Germinal center (tissue), 1 donor: Measurements from ENCODE around the gene LYST.
A peak's percentile ranks its signal among the peaks of the same experiment; 100 is the strongest.
"Not testable (repeated sequence)": the region's sequence is repeated elsewhere in the genome, so short reads cannot be mapped to it uniquely, and the experiment has no call there.

Experiments
- DNase-seq: peaks from one replicate; pipeline ENCODE4 v3.0.0; 2012; ENCODE audit warnings: mixed read lengths, low spot score

Gene LYST

GRCh38 chr1:235857756-235858155 is 8.9 kb downstream of the LYST start:
- DNase-seq: no peak

GRCh38 chr1:235855811-235856429 is 10.8 kb downstream of the LYST start:
- DNase-seq: no peak

GRCh38 chr1:235854347-235854746 is 12.4 kb downstream of the LYST start:
- DNase-seq: no peak

GRCh38 chr1:235853653-235854052 is 13.1 kb downstream of the LYST start:
- DNase-seq: no peak

GRCh38 chr1:235852887-235853286 is 13.8 kb downstream of the LYST start:
- no peak for DNase-seq

GRCh38 chr1:235851939-235852338 is 14.8 kb downstream of the LYST start:
- DNase-seq: no peak

GRCh38 chr1:235848251-235848650 is 18.5 kb downstream of the LYST start:
- not testable (repeated sequence) for DNase-seq

GRCh38 chr1:235845656-235846107 is 21.0 kb downstream of the LYST start:
- not testable (repeated sequence) for DNase-seq

- no peak for DNase-seq
These were observed 21.9 kb downstream of the LYST start for GRCh38 chr1:235844776-235845175.

GRCh38 chr1:235843461-235843961 is 23.2 kb downstream of the LYST start:
- DNase-seq: peak; percentile 14

GRCh38 chr1:235841938-235842545 is 24.7 kb downstream of the LYST start:
- no peak for DNase-seq

- no peak for DNase-seq
These were observed 28.7 kb downstream of the LYST start for GRCh38 chr1:235838021-235838420.

GRCh38 chr1:235835226-235835625 is 31.5 kb downstream of the LYST start:
- no peak for DNase-seq

GRCh38 chr1:235834620-235835019 is 32.1 kb downstream of the LYST start:
- DNase-seq: no peak

GRCh38 chr1:235832011-235832410 is 34.7 kb downstream of the LYST start:
- DNase-seq: no peak

- no peak for DNase-seq
These were observed 35.6 kb downstream of the LYST start for GRCh38 chr1:235831148-235831547.

GRCh38 chr1:235826102-235826854 is 40.4 kb downstream of the LYST start:
- no peak for DNase-seq

GRCh38 chr1:235825229-235825628 is 41.5 kb downstream of the LYST start:
- DNase-seq: no peak

GRCh38 chr1:235823684-235824083 is 43.0 kb downstream of the LYST start:
- DNase-seq: no peak

GRCh38 chr1:235822685-235823084 is 44.0 kb downstream of the LYST start:
- no peak for DNase-seq

GRCh38 chr1:235821361-235821981 is 45.2 kb downstream of the LYST start:
- no peak for DNase-seq

- no peak for DNase-seq
These were observed 46.6 kb downstream of the LYST start for GRCh38 chr1:235820061-235820460.
